Renal cortex interstitium (tissue), 11 donors: ENCODE measurements around the gene TMPRSS15. TPM values are rescaled to one million over a fixed set of nuclear protein-coding genes. Genes with fewer than 3 reads are reported as not detected.

Source experiments
- DNase-seq, 11 donors: peaks; one replicate each; pipeline ENCODE4 v3.0.0-alpha.2; 2013; ENCODE audit warnings: low read depth in 9 of 11, low spot score in 4 of 11; ENCODE audit errors: extremely low read depth in 1 of 11
- polyA plus RNA-seq, 3 donors: library from polyadenylated mRNA; unstranded; fragments of 120-200 nt; gene quantifications; one replicate each; pipeline ENCODE4 v1.2.1, GENCODE V29; 2013; ENCODE audit not compliant: insufficient read length in 3 of 3

The TMPRSS15 gene
- polyA plus RNA-seq, 3 donors = 0.23 to 0.42 (median 0.30) TPM

DNA sequence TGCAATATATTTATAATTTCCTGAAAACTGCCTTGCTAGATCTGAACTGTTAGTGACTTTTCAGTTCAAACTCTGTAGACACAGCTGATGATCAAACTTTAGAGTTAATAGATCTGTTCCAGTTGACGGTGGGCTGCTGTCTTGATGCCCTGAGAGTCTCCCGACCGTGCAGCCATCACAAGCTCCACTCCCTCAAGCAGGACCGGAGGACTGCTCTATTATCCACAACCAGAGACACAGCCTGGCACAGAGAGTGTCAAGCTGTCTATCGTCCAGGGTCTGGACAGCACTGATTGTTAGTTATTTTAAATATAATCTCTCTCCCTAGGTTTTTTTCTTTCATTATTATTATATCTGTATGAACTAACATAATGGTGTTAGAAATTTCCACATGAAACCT is 150.9 kb downstream of the TMPRSS15 start:
- DNase-seq = no peak

GRCh38 chr21:18252256-18252655 is 151.3 kb downstream of the TMPRSS15 start:
- DNase-seq = no peak

GRCh38 chr21:18251065-18251464 is 152.5 kb downstream of the TMPRSS15 start:
- DNase-seq = no peak

DNA sequence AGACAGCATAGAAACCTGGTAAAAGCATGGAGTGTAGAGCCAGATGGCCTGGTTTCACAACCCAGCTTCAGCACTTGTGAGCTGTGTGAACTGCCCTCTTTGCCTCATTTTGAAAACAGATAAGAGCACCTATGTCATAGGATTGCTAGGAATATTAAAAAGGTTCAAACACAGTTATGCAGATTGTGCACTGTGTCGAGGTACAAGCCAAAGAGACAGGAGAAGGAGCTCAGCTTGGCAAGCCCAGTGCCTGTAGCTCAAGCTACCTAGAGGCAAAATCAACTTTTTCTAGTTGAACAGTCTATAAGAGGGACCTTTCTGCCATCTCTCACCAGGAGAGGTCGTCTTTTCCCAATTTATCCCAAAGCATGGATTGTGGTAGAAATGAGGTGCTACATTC is 153.9 kb downstream of the TMPRSS15 start:
- DNase-seq = no peak

DNA sequence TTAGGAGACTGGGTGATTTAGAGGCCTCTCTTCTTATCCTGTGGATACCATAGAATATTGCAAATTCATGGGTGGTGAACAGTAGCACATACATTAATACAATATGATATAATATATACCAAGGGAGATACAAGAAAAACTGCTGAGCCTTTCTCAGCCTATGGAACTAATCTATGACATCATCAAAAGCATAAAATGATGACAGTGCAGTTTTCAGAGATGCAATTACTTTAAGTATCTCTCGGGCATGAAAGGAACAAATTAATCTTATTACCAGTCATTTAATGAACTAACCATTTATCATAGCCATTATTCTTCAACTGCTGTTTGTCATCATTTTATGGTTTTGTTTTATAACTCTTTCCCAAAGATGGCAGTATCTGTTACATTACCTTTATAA is 155.4 kb downstream of the TMPRSS15 start:
- DNase-seq = no peak

DNA sequence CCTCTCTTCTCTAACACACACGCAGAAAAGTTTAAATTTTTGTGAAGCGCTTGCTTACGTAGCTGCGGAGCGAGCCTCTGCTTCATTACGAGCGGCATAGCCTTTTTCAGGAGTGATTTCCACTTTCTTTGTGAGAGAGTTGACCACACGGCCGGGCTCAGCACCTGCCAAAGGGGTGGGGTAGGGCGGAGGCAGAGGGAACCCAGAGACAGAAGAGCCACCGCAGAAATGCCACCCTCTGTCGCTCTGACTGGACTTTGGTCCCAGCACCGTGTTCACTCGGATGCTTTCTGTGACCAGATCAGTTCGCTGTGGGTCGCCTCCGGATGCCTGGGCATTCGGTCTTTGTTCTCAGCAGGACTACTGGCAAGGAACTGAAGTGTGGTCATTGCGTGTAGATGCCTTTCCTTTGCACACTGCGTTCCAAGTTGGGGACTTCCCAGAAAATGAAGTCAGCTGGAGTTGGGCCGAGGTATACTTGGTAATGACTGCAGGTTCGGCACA is 158.1 kb downstream of the TMPRSS15 start:
- peak in 2 of 11 donors; percentile 13 to 24 for DNase-seq

DNA sequence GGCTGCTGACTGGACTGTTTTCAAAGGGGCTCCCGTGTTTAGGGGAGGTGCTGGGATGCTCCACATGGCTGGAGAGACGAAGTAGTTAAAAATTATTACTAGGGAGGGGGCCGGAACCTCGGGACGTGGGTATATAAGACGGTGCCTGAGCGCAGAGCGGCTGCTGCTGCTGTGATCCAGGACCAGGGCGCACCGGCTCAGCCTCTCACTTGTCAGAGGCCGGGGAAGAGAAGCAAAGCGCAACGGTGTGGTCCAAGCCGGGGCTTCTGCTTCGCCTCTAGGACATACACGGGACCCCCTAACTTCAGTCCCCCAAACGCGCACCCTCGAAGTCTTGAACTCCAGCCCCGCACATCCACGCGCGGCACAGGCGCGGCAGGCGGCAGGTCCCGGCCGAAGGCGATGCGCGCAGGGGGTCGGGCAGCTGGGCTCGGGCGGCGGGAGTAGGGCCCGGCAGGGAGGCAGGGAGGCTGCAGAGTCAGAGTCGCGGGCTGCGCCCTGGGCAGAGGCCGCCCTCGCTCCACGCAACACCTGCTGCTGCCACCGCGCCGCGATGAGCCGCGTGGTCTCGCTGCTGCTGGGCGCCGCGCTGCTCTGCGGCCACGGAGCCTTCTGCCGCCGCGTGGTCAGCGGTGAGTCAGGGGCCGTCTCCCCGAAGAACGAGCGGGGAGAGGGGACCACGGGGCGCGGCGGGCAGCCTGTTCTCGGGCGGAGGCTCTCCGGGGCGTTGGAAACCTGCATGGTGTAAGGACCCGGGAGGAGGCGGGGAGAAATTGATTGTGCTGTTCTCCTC is 158.7 kb downstream of the TMPRSS15 start, which contains the start of gene CHODL:
CHODL (plus strand) TSS at position 163 of the 793 bp plus-strand sequence; CDS start at position 554, 391 bp downstream.
- DNase-seq = peak in 2 of 11 donors; percentile 13 to 15

GRCh38 chr21:18235545-18235944 is 168.0 kb downstream of the TMPRSS15 start:
- DNase-seq = no peak

- no peak for DNase-seq
These were observed 175.4 kb downstream of the TMPRSS15 start for GRCh38 chr21:18228060-18228739.

DNA sequence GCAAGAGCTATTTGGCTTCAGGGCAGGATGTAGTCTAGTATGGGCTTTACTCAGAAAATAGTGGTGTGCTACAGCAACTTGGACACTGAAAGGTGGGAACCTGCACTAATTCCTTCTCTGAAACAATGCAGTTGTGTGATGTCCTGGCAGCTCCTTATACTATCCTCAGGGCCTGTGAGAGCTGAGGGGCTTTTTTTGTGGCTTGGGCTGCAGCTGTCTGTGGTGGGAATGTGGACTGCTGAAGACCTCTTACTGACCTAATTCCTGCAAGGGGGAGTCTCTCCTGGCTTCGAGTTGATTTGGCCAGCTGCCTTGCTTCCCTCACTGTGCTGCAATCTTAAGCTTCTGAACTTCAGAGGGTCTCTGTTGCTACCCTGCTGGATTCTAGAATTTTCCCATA is 181.2 kb downstream of the TMPRSS15 start:
- DNase-seq = no peak

- DNase-seq = no peak
These were observed 183.1 kb downstream of the TMPRSS15 start for GRCh38 chr21:18220498-18220897.

Other genes with a start within 250 kb of the TMPRSS15 start
- gene CHODL, start 159.0 kb downstream of the TMPRSS15 start, polyA plus RNA-seq = 10 to 100 TPM; 32.3 to 52.5 (median 50.8) TPM